BLaER1 (cell line): ENCODE measurements around the gene COTL1.

Source experiments
- H3K27ac ChIP-seq: shearing (Covaris generic); formaldehyde crosslinking; 2 replicates; pipeline ENCODE4 v1.8.1; 2022
- H3K27me3 ChIP-seq: shearing (Covaris generic); formaldehyde crosslinking; 2 replicates; pipeline ENCODE4 v1.8.1; 2022
- H3K36me3 ChIP-seq: shearing (Covaris generic); formaldehyde crosslinking; 2 replicates; pipeline ENCODE4 v1.8.1; 2022
- H3K4me1 ChIP-seq: shearing (Covaris generic); formaldehyde crosslinking; 2 replicates; pipeline ENCODE4 v1.8.1; 2022
- H3K4me2 ChIP-seq: shearing (Covaris generic); formaldehyde crosslinking; 2 replicates; pipeline ENCODE4 v1.8.1; 2022
- H3K4me3 ChIP-seq: shearing (Covaris generic); formaldehyde crosslinking; 2 replicates; pipeline ENCODE4 v1.8.1; 2022
- H3K9ac ChIP-seq: shearing (Covaris generic); formaldehyde crosslinking; 2 replicates; pipeline ENCODE4 v1.8.1; 2022
- H3K9me3 ChIP-seq: shearing (Covaris generic); formaldehyde crosslinking; 2 replicates; pipeline ENCODE4 v1.8.1; 2022
- H4K20me1 ChIP-seq: shearing (Covaris generic); formaldehyde crosslinking; 2 replicates; pipeline ENCODE4 v1.8.1; 2022
- Cebpa-rat ChIP-seq: shearing (Covaris generic); IDR thresholded peaks from 2 replicates; pipeline ENCODE4 v1.8.1; 2022

The COTL1 gene

DNA sequence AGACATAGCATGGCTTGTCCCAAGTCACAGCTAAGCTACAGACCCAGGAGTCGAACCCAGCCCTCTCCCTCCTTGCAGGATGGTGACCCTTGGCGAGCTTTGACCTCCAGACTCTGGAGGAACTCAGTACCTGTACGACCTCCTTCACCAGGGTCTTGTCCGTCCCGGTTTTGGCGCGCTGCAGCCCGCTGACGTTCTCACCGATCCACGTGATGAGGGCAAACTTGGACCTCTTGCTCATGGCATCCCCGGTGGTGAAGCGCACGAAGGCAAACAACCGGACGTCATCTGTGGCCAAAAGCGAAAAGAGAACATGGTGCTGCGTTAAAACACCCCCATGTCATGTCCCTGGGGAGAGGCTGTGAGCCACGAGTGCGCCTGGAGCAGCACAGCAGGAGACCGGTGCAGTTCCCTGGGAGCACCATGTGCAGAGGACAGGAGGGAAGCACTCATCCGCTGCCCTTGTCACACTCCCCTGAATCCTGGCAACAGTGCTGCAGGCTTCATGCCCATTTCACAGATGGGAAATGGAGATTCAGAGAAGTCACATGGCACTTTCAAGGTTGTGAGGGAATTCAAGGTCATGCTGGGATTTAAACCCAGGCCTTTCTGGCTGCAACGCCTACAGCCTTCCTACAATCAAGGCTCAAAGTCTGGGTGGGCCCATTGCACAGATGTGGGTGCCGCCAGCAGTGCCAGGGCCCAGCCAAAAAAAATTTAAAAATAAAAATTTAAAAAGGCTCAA is 27.7 kb downstream of the COTL1 start:
- no peak overlapping the region for H3K4me2 ChIP-seq
- no peak for TF ChIP-seq Cebpa-rat
- H3K4me1 ChIP-seq = peaks cover 13% of the 10 kb centered on the region
- H4K20me1 ChIP-seq = no peaks in the 10 kb centered on the region
- no peak overlapping the region for H3K27ac ChIP-seq
- H3K36me3 ChIP-seq = peaks cover 29% of the 10 kb centered on the region
- no peaks in the 10 kb centered on the region for H3K27me3 ChIP-seq
- no peak overlapping the region for H3K4me3 ChIP-seq
- no peaks in the 10 kb centered on the region for H3K9me3 ChIP-seq
- H3K9ac ChIP-seq = no peak overlapping the region

DNA sequence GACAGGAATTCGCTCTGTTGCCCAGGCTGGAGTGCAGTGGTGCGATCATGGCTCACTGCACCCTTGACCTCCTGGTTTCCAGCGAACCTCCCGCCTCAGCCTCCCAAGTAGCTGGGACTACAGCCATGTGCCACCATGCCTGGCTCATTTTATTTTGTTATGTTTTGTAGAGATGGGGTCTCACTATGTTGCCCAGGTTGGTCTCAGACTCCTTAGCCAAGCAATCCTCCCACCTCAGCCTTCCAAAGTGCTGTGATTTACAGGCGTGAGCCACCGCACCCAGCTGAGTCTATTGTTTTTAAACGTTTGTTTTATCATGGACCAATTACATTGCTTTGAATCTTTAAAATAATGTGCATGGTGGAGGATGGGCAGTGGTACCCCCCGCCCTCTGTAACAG is 28.9 kb downstream of the COTL1 start:
- H3K9ac ChIP-seq = no peak overlapping the region
- no peaks in the 10 kb centered on the region for H3K9me3 ChIP-seq
- no peaks in the 10 kb centered on the region for H4K20me1 ChIP-seq
- no peak for TF ChIP-seq Cebpa-rat
- H3K4me2 ChIP-seq = no peak overlapping the region
- peaks cover 3% of the 10 kb centered on the region for H3K4me1 ChIP-seq
- H3K4me3 ChIP-seq = no peak overlapping the region
- no peaks in the 10 kb centered on the region for H3K27me3 ChIP-seq
- H3K36me3 ChIP-seq = peaks cover 28% of the 10 kb centered on the region
- no peak overlapping the region for H3K27ac ChIP-seq

DNA sequence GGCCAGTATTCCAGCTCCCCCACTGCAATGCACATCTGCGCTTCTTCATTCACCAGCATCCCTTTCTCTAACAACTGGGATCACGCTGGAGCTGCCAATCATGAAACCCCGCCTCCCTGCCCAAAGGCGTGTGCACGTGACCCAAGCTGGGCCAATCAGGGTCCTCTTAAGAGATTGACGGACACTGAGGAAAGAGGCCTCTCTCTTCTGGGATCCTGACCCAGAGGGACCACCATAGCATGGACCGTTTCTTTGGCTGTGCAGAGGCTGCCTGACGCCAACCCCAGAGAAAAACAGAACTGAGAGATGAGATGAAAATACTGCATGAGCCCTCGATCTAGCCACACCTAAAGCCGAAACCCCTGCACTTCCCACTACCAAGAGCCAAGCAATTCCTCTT is 32.0 kb downstream of the COTL1 start:
- no peak for TF ChIP-seq Cebpa-rat
- H3K36me3 ChIP-seq = peaks cover 25% of the 10 kb centered on the region
- H3K4me2 ChIP-seq = no peak overlapping the region

DNA sequence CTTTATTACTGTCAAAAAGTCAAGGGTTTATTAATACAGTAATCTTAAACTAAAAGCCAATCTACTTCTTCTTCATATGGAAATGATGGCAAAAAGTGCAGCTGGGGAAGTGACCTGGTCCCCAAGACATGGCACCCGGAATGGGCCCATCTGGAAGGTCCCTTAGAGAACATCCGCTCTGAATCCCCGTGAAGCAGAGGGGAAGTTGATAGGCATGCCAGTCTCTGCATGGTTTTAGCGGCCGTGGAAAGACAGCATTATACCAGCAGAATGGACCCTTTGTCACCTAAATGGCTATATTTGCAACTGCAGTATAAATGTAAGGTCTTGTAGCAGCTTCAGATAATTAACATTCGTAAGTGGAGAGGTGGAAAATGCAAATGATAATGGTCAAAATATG is 32.4 kb downstream of the COTL1 start:
- no peaks in the 10 kb centered on the region for H3K9me3 ChIP-seq
- H3K4me3 ChIP-seq = no peak overlapping the region
- no peaks in the 10 kb centered on the region for H3K27me3 ChIP-seq
- no peak overlapping the region for H3K27ac ChIP-seq
- no peak overlapping the region for H3K9ac ChIP-seq
- no peak for TF ChIP-seq Cebpa-rat
- peaks cover 25% of the 10 kb centered on the region for H3K36me3 ChIP-seq
- no peaks in the 10 kb centered on the region for H3K4me1 ChIP-seq
- no peaks in the 10 kb centered on the region for H4K20me1 ChIP-seq
- no peak overlapping the region for H3K4me2 ChIP-seq

More for the DNA sequence above, 32.0 kb downstream of the COTL1 start:
- Histone ChIP-seq H3K27ac (no peak overlapping the region), H3K4me3 (no peak overlapping the region), H3K9me3 (no peaks in the 10 kb centered on the region), H3K27me3 (no peaks in the 10 kb centered on the region), H3K9ac (no peak overlapping the region), H4K20me1 (no peaks in the 10 kb centered on the region), H3K4me1 (no peaks in the 10 kb centered on the region)

DNA sequence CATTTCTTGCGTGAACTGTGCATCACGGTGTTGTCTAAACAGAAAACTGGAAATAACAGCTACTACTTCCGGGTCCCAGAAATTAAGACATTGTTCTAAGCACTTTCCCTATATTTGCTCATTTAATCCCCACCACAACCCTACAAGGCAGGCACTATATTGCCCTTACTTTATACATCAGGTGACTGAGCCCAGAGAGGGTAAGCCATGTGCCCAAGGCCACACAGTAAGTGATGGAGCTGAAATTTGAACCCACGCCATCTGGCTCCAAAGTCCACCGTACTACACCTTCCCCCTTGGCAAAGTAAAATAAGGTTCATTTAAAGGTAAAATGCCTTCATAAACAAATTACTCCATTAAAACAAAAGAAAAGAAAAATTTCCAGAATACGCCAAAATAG is 33.2 kb downstream of the COTL1 start:
- H3K4me3 ChIP-seq = no peak overlapping the region
- no peak overlapping the region for H3K9ac ChIP-seq
- no peaks in the 10 kb centered on the region for H3K9me3 ChIP-seq
- no peak overlapping the region for H3K4me2 ChIP-seq
- 0 out of 2 replicates have a peak, but pooled peaks cover 4% of the 10 kb centered on the region for H3K4me1 ChIP-seq
- no peak overlapping the region for H3K27ac ChIP-seq
- H4K20me1 ChIP-seq = no peaks in the 10 kb centered on the region
- H3K36me3 ChIP-seq = peaks cover 21% of the 10 kb centered on the region
- no peak for TF ChIP-seq Cebpa-rat
- no peaks in the 10 kb centered on the region for H3K27me3 ChIP-seq

DNA sequence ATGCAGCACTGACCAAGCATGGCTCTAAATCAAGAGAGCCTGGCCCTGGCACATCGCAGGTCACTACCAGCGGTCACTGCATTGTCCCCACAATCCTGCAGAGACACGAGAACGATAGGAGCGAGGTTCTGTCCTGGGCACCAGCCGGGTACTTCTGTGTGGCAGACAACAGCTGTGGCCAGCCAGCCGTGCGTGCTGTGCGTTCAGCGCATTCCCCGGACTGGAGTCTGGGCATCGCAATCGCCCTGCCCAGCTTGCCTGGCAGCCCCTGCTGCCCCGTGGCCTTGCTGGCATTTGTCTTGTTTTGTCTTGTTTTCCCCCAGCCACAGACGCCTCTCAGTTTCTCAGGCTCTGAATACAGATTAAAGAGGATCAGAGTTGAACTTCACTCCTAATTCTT is 33.9 kb downstream of the COTL1 start:
- Histone ChIP-seq H4K20me1 (no peaks in the 10 kb centered on the region), H3K27ac (no peak overlapping the region), H3K4me1 (0 out of 2 replicates have a peak, but pooled peaks cover 4% of the 10 kb centered on the region), H3K36me3 (peaks cover 18% of the 10 kb centered on the region), H3K9ac (no peak overlapping the region), H3K4me2 (no peak overlapping the region), H3K4me3 (no peak overlapping the region), H3K27me3 (no peaks in the 10 kb centered on the region), H3K9me3 (no peaks in the 10 kb centered on the region)
- no peak for TF ChIP-seq Cebpa-rat

DNA sequence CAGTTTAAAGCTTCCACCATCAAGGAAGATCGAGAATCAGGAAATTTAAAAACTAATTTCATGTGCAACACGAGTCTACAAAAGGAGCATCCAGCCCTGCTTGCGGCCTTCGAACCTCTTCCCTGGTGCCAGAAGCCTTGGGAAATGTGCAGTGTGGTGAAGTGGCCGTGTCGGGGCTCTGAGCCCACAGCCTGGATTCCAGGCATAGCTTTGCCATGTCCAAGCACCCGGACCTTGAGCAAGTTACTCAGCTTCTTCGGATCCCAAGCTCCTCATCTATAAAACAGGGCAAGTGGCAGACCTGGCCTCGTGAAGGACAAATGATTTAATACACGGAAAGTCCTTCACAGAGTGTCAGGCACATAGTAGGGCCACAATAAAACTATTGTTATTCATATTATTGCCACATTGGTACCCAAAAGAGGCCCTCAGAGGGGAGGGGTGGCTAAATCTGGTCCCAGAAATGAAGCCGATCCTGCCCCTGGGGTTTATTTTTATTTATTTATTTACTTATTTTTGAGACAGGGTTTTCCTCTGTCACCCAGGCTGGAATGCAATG is 34.8 kb downstream of the COTL1 start:
- Histone ChIP-seq H3K9me3 (no peaks in the 10 kb centered on the region), H3K4me1 (0 out of 2 replicates have a peak, but pooled peaks cover 4% of the 10 kb centered on the region)

DNA sequence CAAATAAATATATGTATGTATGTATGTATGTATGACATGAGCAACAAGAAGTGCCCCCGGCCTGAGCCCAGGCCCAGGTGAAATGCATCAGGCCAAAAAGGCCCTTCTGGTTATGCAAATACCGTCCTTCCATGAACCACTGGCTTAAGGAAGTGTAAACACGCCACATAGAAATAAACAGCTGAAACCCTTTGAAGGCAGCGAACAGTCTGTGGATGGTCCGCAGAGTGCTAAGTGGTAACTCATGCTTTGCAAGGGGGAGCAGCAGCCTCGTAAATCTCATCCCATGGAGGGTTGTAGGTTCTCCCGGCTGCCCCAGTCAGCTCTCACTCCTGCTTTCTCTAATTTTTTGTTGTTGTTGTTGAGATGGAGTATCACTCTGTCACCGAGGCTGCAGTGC is 36.7 kb downstream of the COTL1 start:
- TF ChIP-seq Cebpa-rat = no peak
- H3K27ac ChIP-seq = no peak overlapping the region
- no peak overlapping the region for H3K4me3 ChIP-seq

More for the DNA sequence above, 34.8 kb downstream of the COTL1 start:
- H3K4me3 ChIP-seq = no peak overlapping the region
- no peak overlapping the region for H3K27ac ChIP-seq
- peaks cover 12% of the 10 kb centered on the region; the same call in 1 of the 2 replicates for H3K36me3 ChIP-seq
- H4K20me1 ChIP-seq = no peaks in the 10 kb centered on the region
- H3K4me2 ChIP-seq = no peak overlapping the region
- no peak overlapping the region for H3K9ac ChIP-seq
- no peaks in the 10 kb centered on the region for H3K27me3 ChIP-seq
- no peak for TF ChIP-seq Cebpa-rat

DNA sequence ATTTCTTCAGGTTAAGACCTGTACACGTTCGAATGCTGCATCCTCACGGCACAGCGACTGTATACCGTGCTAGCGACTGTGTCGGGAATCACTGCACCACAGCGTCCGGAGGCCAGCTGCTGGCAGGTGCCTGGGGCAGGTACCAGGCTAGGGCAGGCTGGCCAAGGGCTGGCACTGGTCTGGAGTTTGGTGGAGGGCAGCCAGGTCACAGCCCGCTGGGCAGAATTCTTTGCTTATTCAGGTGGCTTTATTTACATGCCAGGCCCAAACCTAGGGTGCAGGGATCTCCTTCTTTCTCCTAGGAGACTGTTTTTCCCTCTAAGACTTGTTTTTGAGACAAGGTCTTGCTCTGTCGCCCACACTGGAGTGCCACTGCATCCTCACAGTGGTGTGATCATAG is 37.9 kb downstream of the COTL1 start:
- H3K9me3 ChIP-seq = no peaks in the 10 kb centered on the region
- no peaks in the 10 kb centered on the region for H3K27me3 ChIP-seq
- TF ChIP-seq Cebpa-rat = no peak
- peaks cover 12% of the 10 kb centered on the region; the same call in 1 of the 2 replicates for H3K36me3 ChIP-seq
- no peaks in the 10 kb centered on the region for H4K20me1 ChIP-seq
- peaks cover 12% of the 10 kb centered on the region for H3K4me1 ChIP-seq
- H3K4me3 ChIP-seq = no peak overlapping the region
- no peak overlapping the region for H3K27ac ChIP-seq
- H3K9ac ChIP-seq = no peak overlapping the region
- H3K4me2 ChIP-seq = no peak overlapping the region

More for the DNA sequence above, 36.7 kb downstream of the COTL1 start:
- Histone ChIP-seq H3K9ac (no peak overlapping the region), H3K27me3 (no peaks in the 10 kb centered on the region), H3K36me3 (peaks cover 12% of the 10 kb centered on the region; the same call in 1 of the 2 replicates), H4K20me1 (no peaks in the 10 kb centered on the region), H3K9me3 (no peaks in the 10 kb centered on the region), H3K4me2 (no peak overlapping the region), H3K4me1 (0 out of 2 replicates have a peak, but pooled peaks cover 4% of the 10 kb centered on the region)

DNA sequence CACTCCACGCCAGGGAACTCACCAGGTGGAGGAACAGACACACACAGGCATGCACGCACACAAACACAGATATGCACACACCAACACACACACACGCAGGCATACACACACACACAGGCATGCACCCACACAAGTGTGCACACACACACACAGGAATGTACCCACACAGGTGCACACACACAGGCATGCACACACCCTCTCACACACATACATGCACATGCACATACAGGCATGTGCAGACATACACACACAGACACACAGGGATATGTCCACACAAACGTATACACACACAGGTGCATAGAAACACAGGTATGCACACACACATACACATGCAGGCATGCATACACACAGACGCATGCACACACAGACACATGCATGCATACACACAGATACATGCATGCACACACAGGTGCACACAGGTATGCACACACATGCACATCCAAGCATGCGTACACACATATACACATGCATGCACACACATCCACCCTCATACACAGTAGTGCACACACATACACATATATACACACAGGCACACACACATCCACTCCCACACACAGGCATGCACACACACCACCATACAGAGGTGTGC is 39.2 kb downstream of the COTL1 start:
- H3K4me1 ChIP-seq = peaks cover 25% of the 10 kb centered on the region
- H3K9ac ChIP-seq = no peak overlapping the region
- H3K4me2 ChIP-seq = no peak overlapping the region
- peaks cover 8% of the 10 kb centered on the region; the same call in 1 of the 2 replicates for H3K36me3 ChIP-seq
- no peaks in the 10 kb centered on the region for H3K9me3 ChIP-seq
- no peak overlapping the region for H3K27ac ChIP-seq
- no peaks in the 10 kb centered on the region for H3K27me3 ChIP-seq
- H4K20me1 ChIP-seq = no peaks in the 10 kb centered on the region
- H3K4me3 ChIP-seq = no peak overlapping the region
- no peak for TF ChIP-seq Cebpa-rat
